Activated CD4-positive, alpha-beta T cell treated with anti-CD3 and anti-CD28 coated beads, Interleukin-10, Interleukin-2, amounts not matched to agents 100 ng/mL and 50 ng/mL, durations not matched to agents 16 hours and 8 hours (primary cell): ENCODE results near the gene OR4M1.
"Not testable (repeated sequence)": the region's sequence is repeated elsewhere in the genome, so short reads cannot be mapped to it uniquely, and the experiment has no call there.

Experiments used
- DNase-seq: peaks from one replicate; pipeline ENCODE4 v3.0.0-alpha.2; 2020

The OR4M1 gene, protein sequence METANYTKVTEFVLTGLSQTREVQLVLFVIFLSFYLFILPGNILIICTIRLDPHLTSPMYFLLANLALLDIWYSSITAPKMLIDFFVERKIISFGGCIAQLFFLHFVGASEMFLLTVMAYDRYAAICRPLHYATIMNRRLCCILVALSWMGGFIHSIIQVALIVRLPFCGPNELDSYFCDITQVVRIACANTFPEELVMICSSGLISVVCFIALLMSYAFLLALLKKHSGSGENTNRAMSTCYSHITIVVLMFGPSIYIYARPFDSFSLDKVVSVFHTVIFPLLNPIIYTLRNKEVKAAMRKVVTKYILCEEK

DNA sequence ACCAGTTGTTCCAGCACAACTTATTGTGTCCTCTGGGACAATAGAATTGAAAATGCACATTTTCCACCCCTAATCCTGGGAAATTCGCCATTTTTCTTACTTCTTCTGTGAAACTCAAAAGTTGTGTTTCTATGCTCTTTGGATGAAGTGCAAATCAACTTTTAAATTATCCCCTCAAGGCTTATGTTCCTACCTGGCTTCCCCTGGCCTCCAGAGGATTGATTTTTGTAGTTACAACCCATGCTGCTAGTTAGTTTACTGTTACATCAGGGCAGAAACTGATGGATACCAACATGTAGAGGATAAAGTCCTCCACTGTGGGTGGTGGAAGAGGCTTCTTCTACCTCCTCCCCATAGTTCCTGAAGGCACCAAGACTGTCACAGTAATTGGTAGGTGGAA lies at the start of gene OR4M1:
Gene OR4M1, plus strand, starts transcription at position 301 of the 400 bp plus-strand sequence. CDS start 6,819 bp downstream, outside the sequence.
- not testable (repeated sequence) for DNase-seq

DNA sequence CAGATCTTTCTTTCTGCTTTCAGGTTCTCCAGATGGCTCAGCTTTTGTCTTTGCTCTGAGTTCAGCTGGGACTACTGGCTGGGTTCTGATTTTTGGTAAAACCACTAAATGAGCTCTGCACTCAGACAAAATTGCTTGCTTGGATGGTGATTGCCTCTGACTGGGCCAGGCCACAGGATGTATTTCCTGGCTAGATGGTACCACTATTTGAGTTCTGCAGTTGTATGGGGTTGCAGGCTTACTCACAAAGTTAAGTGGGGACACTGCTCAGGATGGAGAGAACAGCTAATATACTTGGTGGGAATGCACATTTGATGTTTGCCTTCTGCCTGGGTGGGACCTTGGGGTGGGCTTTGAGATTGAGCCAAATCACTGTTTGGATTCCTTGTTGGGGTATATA lies 43.9 kb upstream of the OR4M1 start:
- no peak for DNase-seq

DNA sequence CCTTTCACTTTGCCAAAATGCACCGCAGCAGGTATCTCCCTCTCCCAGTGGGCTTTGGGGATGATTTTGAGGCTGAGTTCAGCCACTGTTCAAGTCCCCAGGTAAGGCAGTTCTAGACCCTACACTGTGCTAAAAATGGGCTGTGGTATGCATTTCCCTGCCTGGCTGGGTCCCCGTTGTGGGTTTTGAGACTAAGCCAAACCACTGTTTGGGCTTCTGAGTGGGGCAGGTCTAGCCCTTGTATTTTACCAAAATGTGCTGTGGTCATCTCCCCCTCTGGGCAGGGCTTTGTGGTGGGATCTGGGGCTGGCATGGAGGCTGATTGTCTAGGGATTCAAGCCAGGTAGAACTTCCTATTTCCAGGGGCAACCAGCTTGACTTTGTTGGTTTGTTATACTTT lies 43.5 kb upstream of the OR4M1 start:
- DNase-seq: no peak

DNA sequence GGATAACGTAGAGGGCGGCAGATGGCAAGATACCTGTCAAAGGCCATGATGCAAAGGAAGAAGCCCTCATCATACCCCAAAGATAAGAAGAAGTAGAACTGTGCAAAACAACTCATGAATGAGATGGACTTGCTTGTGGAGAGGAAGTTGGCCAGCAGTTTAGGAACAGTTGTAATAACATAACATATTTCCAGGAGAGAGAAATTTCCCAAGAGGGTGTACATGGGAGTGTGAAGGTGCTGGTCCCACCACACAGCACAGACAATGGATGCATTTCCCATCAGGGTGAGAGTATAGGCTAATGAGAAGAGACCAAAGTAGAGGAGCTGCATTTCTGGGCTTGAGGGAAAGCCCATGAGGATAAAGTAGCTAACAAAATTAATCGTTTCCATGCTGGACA lies 39.4 kb upstream of the OR4M1 start:
- not testable (repeated sequence) for DNase-seq

DNA sequence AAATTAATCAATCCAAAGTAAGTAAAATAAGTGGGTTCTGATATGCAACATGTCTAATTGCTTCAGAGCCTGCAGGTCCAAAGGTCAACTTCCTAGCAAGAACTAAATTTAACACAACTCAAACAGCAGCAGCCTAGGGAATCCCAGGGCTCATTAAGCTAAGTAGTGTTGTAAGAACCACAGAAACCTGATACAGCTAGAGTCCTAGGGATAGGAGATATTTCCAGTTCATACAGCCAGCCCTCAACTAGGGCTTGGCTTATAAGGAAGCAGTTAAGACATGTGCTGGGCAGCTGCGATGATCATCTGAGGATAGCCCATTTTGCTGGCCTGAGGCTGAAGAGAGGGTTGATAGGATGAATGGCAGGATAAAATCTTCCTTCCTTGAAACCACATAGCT lies 30.0 kb upstream of the OR4M1 start, which contains the start of gene OR4Q3:
Gene OR4Q3, plus strand, starts transcription at position 316 of the 400 bp plus-strand sequence.
- DNase-seq: no peak

DNA sequence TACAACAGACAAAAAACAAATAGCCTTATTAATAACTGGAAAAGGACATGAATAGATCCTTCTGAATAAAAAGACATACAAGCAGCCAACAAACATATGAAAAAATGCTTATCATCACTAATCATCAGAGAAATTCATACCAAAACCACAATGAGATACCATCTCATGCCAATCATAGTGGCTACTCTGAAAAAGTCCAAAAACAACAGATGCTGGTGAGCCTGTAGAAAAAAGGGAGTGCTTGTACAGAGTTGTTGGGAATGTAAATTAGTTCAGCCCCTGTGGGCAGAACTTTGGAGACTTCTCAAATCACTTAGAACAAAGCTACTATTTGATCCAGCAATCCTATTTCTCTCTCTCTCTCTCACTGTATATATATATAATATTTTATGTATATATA lies 21.0 kb upstream of the OR4M1 start:
- DNase-seq: not testable (repeated sequence)

DNA sequence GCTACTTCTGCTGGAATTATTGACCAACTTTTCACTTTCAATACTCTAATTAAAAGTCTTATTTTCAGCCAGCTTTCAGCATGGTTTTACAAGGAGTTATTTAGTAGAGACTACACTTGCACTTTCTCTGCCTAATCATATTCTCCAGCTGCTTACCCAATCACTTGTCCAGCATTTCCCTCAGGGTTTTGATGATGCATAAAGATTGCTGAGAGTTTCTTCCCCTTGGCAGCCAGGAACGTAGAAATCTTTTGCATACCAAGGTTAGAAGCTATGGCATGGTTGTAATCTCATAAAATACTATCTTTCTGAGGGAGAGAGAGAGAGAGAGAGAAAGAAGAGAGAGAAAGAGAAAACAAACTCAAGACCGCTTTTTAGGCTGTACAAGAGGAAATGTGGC lies 19.1 kb upstream of the OR4M1 start:
- DNase-seq: no peak

DNA sequence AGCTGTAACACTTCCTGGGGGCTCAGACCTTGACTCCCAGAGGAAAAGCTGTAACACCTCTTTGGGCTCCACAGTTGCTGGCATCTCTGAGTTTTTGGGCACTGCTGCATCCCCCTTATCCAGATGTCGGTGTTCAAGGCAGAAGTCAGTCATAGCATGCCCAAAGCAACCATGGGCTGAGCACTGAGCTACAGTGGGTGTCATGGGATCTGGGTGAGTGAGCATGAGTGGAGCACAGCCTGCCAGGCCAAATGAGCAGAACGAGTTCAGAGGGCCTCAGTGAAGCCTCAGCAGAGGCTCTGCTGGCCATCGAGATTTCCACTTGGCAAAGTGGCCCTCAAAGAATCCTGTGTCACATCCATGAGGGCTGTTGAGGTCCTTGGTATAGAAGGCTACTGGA lies 1.8 kb upstream of the OR4M1 start:
- DNase-seq: not testable (repeated sequence)

DNA sequence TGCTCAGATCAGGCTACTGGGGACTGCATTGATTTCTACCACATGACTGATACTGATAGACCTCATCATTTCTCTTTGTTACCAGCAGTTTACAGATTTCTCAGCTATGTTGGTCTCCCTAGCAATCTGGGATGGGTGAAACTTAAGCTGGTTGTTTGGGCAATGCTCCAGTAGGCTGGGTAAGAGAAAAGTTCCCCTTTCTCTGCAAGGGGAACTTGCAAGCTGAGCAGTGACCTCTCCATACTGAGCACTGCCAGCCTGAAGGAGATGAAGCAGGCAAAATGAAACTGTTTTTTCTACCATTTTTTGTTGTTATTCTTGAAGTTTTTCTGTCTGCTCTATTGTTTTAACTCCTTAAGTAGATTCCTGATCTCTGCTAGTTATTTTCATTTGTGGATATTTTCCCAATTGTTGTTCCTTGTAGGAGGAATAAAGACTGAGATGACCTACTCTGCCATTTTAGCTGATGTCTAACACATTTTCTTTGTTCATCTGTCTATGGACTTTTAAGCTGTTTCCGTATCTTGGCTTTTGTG lies 1.3 kb upstream of the OR4M1 start:
- DNase-seq: no peak

DNA sequence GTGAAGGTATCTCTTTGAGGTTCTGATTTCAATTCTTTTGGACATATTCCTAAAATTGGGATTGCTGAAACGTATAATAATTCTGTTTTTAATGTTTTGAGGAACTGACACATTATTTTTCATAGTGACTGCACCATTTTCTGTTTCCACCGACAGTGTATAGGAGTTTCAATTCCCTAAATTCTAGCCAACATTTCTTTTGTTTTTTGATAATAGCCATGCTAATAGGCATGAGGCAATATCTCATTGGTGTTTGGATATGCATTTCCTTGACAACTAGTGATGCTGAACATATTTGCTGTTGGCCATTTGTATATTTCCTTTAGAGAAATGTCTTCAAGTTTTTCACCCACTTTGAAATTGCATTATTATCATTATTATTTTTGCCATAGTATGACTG lies 850 bp upstream of the OR4M1 start:
- DNase-seq: not testable (repeated sequence)

DNA sequence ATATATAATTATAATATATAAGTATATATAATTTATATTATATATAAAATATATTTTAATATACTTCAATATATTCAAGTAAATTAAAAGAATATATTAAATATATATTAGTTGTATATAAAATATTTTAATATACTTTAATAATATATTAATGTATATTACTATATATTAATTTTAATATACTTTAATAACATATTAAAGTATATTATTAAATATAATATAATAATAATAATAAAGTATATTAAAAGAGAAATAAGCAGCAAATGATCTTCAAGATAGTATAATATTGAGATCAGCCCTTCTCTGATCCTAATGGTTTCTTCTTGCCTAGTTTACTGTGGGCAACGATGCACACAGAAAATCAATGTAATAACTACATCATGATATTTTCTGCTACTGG lies 2.3 kb downstream of the OR4M1 start:
- no peak for DNase-seq

DNA sequence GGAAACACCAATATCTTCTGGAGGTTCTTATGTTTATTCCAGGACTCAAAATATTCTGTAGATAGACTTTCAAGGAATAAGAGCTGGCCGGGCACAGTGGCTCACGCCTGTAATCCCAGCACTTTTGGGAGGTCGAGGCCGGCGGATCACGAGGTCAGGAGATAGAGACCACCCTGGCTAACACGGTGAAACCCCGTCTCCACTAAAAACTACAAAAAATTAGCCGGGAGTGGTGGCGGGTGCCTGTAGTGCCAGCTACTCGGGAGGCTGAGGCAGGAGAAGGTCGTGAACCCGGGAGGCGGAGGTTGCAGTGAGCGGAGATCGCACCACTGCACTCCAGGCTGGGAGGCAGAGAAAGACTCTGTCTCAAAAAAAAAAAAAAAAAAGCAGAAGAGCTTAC lies 12.5 kb downstream of the OR4M1 start:
- not testable (repeated sequence) for DNase-seq

DNA sequence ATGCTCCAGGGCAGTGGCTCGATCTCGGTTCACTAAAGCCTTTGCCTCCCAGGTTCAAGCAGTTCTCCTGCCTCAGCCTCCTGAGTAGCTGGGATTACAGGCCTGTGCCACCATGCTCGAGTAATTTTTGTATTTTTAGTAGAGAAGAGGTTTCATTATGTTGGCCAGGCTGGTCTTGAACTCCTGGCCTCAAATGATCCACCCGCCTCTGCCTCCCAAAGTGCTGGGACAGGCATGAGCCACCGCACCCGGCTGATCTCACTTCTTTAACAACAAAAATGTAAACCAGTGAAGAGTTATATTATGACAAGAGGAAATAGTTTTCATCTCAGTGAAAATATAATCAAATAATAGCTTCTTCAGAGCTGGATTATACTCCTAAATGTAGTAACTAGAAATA lies 14.0 kb downstream of the OR4M1 start:
- DNase-seq: not testable (repeated sequence)

DNA sequence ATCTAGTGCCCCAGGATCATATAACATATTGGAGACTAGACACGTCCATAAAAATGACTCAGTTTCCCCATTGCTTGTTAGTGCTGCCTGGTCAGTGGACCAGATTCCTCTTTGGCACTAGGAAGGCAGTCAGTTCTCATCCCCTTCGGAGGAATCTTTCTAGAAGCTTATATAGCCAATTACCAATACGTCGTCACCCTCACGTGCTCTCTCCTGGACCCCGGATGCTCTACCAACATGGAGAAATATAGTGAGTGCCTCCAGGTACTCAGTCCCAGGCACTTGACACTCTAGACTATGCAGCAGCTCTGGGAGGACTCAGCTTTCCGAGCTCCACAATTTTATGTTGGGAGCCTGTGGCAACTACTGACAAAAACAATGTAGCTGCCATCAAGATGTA lies 14.8 kb downstream of the OR4M1 start:
- not testable (repeated sequence) for DNase-seq

DNA sequence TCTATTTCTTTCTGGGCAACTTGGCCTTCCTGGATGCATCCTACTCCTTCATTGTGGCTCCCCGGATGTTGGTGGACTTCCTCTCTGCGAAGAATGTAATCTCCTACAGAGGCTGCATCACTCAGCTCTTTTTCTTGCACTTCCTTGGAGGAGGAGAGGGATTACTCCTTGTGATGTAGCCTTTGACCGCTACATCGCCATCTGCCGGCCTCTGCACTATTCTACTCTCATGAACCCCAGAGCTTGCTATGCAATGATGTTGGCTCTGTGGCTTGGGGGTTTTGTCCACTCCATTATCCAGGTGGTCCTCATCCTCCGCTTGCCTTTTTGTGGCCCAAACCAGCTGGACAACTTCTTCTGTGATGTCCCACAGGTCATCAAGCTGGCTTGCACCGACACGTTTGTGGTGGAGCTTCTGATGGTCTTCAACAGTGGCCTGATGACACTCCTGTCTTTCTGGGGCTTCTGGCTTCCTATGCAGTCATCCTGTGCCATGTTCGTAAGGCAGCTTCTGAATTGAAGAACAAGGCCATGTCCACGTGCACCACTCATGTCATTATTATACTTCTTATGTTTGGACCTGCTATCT lies 23.3 kb downstream of the OR4M1 start:
- not testable (repeated sequence) for DNase-seq

DNA sequence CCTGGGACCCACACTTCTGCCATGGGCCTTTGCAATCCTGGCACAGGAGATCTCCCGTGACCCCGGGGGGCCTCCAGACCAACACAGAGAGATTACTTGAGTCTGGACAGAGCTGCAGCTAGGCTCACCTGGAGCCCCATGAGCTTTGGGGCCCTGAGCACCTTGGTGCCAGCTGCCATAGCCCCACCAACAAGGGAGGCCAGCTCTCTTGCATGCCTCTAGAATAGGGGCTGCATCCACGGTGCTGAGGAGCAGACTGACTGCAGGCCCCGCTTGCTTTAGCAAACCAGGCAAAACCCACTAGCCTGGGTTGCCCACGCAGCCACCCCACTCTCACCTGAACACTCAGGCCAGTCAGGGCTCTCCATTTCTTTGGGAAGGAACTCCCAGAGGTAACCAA lies 26.6 kb downstream of the OR4M1 start:
- DNase-seq: no peak

DNA sequence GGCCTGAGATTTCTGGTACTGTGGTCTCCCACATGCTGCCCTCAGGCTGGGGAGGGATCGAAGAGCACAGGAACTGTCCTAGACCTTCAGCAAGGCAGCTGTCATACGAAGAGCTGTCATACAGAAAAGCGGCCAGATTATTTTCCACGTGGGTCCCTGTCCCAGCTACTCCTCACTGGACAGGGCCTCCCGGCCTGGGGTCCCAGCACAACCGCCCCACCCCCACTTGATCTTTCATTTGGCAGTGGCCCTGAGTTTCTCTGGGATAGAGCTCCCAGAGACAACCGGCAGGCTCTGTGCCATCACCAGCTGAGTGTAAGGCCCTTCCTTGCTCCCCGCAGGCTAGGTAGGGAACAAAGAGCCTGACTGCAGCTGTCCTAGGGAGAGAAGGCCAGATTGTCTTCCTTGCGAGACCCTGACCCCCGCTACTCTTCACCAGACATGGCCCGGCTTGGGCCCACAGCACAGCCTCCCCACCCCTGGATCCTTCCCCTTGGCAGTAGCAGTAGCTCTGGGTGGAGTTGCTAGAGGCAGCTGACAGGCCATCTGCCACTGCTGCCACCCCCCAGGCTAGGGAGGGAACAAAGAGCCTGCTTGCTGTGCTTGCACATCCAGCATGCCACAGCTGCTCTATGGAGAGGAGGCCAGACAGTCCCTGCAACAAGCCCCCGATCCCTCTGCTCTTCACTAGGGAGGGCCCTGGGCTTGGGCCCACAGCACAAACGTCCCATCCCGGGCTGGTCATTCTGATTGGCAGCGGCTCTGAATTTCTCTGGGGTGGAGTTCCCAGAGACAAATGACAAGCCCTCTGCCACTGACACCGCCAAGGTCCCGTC lies 27.2 kb downstream of the OR4M1 start:
- DNase-seq: no peak

DNA sequence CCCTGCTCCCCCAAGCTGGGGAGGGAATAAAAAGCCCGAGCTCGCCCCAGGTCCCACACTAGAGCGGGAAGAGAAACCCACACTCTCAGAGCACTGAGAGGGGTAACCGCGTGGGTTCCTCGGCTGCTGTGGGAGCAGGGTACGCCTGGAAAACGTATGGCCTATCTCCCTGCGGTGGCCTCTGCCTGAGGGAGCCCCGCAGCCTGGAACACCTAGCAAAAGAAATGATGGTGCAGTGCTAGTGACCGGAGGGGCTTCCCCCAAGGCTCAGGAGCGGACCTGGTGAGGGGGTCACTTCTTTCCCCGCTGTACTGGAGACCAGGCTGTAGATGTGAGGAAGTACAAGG lies 27.8 kb downstream of the OR4M1 start:
- no peak for DNase-seq

DNA sequence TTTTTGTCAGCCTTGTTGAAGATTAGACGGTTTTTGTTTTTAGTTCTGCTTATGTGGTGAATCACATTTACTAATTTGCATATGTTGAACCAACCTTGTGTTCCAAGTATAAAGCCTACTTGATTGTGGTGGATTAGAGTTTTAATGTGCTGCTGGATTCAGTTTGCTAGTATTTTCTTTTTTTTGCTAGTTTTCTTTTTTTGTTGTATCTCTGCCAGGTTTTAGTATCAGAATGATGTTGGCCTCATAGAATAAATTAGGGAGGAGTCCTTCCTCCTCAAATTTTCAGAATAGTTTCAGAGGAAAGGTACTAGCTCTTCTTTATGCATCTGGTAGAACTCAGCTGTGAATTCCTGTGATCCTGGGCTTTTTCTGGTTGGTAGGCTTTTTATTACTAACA lies 30.2 kb downstream of the OR4M1 start, which contains the start of gene OR4N2:
Gene OR4N2, plus strand, starts transcription at position 301 of the 400 bp plus-strand sequence. CDS start 23,679 bp downstream, outside the sequence.
- not testable (repeated sequence) for DNase-seq

DNA sequence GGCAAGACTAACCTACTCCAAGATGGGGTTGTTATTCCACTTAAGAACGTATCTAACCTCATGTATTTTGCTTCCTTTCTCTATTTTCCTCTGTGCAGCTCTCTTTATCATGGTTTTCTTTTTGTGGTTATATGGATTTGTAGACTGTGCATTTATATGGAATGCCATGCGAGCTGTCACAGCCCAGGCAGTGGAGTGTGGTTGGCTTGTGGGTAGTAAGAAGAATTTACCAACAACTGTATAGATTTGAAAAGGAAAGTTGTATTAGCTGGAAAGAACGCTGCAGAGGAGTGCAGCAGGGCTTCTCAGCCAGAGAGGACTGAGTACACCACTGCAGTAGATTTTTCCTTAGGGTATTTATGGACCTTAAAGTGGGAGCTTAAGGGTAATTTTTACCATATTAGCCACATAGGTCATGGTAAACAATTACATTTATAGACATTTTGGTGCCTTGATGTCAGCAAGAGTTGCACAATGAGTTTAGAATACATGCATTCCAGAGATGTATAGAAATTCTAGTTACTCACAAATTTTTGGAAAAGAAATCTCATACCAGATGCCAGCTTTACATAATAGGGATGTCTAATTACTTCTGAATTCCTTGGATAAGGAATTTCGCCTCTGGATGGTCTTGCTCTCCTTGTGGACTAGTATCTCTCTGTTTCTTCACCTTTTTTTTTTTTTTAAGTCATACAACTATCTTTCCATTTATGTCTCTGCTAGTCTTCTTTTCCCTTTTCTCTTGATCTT lies 40.0 kb downstream of the OR4M1 start:
- DNase-seq: not testable (repeated sequence)

DNA sequence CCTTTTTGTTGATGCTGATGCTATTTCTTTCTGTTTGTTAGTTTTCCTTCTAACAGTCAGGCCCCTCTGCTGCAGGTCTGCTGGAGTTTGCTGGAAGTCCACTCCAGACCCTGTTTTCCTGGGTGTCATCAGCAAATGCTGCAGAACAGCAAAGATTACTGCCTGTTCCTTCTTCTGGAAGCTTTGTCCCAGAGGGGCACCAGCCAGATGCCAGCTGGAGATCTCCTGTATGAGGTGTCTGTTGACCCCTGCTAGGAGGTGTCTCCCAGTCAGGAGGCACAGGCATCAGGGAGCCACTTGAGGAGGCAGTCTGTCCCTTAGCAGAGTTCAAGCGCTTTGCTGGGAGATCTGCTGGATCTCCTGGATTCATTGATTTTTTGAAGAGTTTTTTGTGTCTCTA lies 46.6 kb downstream of the OR4M1 start:
- not testable (repeated sequence) for DNase-seq

DNA sequence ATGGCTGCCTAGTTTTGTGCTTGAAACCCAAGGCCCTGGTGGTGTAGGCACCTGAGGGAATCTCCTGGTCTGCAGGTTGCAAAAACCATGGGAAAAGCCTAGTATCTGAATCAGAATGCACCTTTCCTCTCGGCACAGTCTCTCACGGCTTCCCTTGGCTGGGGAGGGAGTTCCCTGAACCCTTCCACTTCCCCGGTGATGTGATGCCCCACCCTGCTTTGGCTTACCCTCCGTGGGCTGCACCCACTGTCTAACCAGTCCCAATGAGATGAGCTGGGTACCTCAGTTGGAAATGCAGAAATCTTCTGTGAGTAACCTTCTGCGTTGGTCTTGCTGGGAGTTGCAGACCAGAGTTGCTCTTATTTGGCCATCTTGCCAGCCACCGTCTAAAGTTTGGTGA lies 47.7 kb downstream of the OR4M1 start:
- not testable (repeated sequence) for DNase-seq

DNA sequence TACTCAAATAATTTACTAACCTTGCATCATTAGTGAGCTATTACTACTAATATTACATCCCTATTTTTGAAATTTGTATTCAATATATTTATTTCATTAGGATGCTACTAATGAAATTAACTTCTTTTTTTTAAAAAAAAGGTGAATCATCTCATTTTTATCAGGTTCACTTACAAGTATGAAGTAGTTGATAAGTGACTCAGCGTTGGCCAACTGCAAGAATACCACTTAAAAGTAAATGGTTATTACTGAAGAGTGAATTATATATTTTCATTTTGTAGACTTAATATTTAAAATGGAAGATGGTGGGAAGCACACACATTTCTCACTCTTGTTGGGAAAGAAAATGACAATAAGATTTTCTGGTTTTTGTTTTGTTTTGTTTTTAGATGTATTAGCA lies 49.9 kb downstream of the OR4M1 start:
- no peak for DNase-seq
